Testis (tissue), 2 donors: Measurements from ENCODE around the gene CHD5.

Source experiments
- POLR2A ChIP-seq: fragments of 450-650 bp; IDR thresholded peaks from one replicate; pipeline ENCODE4 v1.6.1; 2017; ENCODE audit warnings: antibody characterized with exemption, mild to moderate bottlenecking, moderate library complexity
- TF ChIP-seq, protein P1 (sequence below), 3 experiments: fragments of 450-650 bp in 2 of 3; fragments of 200-600 bp in 1 of 3; sonication (generic) in 1 of 3; IDR thresholded peaks; one replicate each; pipeline ENCODE4 v1.5.1; 2016 to 2019; ENCODE audit warnings: antibody characterized with exemption in 3 of 3, mild to moderate bottlenecking in 2 of 3, moderate library complexity in 1 of 3

DNA sequence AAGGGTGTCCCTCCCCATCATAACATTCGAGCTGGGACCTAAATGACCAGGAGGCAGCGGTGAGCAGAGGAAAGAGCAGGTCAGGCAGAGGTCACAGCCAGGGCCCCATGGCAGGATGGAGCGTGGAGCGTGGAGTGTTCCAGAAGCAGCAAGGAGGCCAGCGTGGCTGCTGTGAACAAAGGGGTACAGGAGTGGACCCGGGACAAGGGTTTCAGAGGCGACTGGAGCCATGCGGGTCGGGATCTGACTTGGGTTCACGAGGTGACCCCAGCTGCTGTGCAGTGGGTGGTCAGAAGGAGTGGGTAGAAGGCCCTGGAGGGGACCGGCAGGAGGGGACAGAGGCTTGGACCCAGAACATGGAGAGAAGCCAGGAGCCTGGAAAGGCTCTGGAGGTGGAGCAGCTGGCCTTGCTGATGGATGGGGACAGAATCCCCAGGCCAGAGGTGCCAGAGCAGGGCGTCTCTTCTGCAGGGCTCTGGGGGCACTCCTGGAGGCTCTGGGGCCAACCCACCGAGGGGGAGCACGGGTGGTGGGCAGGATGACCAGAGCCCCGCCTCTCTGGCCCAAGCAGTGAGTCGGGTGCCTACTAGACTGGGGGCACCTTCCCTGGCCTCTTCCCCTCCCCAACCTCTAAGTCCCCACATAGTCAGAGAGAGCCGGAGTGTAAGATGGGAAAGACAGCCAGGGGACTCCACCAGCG lies 2.3 kb downstream of the CHD5 start:
- TF ChIP-seq, protein P1, sequence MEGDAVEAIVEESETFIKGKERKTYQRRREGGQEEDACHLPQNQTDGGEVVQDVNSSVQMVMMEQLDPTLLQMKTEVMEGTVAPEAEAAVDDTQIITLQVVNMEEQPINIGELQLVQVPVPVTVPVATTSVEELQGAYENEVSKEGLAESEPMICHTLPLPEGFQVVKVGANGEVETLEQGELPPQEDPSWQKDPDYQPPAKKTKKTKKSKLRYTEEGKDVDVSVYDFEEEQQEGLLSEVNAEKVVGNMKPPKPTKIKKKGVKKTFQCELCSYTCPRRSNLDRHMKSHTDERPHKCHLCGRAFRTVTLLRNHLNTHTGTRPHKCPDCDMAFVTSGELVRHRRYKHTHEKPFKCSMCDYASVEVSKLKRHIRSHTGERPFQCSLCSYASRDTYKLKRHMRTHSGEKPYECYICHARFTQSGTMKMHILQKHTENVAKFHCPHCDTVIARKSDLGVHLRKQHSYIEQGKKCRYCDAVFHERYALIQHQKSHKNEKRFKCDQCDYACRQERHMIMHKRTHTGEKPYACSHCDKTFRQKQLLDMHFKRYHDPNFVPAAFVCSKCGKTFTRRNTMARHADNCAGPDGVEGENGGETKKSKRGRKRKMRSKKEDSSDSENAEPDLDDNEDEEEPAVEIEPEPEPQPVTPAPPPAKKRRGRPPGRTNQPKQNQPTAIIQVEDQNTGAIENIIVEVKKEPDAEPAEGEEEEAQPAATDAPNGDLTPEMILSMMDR (IDR thresholded peaks at IDR 0.05), result no peak
- no peak for TF ChIP-seq POLR2A
